HG03135 (cell line): ENCODE measurements around the gene GLTP.
"Not testable (repeated sequence)": the region's sequence is repeated elsewhere in the genome, so short reads cannot be mapped to it uniquely, and the experiment has no call there.

Experiments
- ATAC-seq: cut with Tn5 transposase; IDR thresholded peaks from one replicate; pipeline ENCODE4 v1.9.1; 2021; ENCODE audit warnings: mild to moderate bottlenecking, moderate library complexity; ENCODE audit not compliant: unreplicated experiment

Gene GLTP

DNA sequence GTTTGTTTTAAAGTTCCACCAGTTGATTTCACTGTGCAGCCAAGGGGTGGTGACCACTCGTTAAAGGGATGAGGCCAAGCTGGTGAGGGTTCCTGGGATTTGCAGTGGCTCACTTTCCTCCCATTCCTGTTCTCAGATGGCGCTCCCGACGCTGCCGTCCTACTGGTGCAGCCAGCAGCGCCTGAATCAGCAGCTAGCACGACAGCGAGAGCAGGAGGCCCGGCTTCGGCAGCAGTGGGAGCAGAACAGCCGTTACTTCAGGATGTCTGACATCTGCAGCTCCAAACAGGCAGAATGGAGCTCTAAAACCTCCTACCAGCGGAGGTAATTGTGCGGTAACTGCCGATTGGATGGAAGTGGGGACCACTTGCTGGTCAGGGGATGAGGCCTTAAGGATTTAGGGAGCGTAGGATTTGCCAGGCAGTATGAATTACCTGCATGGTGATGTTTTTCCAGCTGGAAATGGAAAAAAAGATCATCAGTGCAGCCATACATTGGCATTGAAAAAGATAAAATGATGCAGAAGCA, 22.6 kb upstream of the GLTP start:
- ATAC-seq = no peak

DNA sequence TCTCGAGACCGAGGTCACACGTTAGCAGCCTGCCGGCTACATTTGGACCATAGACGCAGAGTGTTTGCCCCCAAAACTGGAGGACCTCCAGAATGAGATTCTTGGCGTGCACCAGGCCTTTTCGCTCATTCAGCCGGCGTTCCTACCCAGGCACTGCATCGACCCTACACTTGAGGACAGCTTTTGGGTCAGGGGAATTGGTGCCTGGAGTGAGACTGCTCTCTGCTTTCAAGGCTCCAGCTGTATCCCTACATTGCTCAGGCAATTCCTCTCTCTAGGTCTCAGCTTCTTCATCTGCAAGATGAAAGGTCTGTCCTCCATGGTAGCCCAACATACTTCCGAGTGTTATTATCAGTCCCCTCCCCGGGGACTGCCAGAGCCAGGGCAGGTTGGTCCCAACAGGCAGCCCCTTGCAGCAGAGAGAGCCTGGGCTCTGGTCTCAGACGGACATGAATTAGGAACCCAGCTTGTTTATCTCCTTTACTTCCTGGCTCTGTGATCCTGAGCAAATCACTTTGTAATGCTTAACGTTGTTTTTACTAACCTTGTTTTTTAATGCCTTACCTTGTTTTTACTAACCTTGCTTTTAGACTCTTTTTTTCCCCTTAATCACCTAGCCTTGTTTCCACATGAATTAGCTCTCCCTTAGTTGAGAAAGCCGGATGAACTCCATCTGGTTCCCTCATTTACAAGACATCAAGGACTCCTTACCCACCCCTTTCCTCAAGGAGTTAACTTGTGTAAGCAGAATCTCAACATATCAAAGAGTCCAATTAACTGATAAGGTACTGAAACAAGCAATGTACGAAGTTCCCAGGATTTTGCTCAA, 20.6 kb upstream of the GLTP start:
- ATAC-seq = no peak

DNA sequence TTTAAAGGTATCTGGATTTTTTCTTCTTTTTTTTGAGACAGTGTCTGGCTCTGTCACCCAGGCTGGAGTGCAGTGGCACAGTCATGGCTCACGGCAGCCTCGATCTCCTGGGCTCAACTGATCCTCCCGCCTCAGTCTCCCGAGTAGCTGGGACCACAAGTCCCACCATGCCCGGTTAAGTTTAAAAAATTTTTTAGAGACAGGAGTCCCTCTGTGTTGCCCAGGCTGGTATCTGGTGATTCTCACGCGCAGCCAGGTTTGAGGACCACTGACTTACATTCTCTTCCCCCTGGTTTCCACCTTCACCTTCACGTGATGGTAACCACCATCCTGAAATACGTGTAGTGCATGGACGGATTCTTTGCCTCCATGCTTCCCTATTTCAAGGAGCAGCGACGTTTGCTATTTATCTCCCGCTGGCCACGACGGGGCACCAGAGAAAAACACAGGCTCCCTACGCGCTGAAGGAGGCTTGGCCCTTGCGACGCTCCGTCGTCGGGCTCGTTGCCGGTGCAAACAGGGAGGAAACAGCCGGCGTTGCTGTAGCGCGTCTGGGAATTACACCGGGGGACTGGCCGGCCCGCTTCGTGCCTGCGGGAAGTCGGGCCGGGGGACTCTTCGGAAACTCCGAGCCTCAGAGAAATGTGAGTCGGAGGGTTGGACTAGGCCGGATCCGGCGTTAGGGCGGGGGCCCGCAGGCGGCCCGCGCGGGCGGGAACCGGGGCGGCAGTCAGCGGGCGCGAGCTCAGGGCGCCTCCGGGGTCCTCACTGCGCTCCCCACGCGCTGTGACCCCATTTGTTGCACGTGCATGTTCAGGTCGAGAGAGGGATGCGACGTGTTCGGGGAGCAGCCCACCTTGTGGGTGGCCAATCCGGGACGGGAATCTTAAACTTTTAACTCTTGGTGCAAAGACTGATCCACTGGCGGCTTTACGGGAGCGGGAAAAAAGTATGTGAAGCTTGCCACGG, 19.7 kb upstream of the GLTP start, which contains the start of gene TCHP:
Gene TCHP, plus strand, starts transcription at position 492 of the 969 bp plus-strand sequence. CDS start 2,753 bp downstream, outside the sequence.
- ATAC-seq = peak; percentile 68

- ATAC-seq = not testable (repeated sequence)
Measured at GRCh38 chr12:109899345-109899744, 19.0 kb upstream of the GLTP start.

GRCh38 chr12:109897029-109897428, 16.7 kb upstream of the GLTP start:
- no peak for ATAC-seq

DNA sequence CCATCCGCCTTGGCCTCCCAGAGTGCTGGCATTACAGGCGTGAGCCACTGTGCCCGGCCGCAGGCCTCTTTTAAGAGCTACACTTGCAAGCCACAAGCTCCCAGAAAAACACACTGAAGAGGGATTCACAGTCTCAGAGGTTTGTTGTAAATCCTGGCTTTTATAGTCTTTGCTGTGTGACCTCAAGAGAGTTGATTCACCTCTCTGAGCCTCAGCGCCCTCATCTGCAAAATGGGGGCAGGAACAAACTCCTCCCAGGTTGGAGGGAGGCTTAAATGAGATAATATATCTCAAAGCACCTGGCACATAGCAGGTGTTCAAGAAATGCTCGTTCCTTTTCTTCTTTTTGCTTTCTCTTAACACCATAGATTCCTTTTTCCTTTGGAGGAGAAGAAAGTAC, 15.8 kb upstream of the GLTP start:
- no peak for ATAC-seq

GRCh38 chr12:109894939-109895338, 14.6 kb upstream of the GLTP start:
- ATAC-seq = no peak

- no peak for ATAC-seq
Measured at GRCh38 chr12:109893261-109893995, 13.1 kb upstream of the GLTP start.

DNA sequence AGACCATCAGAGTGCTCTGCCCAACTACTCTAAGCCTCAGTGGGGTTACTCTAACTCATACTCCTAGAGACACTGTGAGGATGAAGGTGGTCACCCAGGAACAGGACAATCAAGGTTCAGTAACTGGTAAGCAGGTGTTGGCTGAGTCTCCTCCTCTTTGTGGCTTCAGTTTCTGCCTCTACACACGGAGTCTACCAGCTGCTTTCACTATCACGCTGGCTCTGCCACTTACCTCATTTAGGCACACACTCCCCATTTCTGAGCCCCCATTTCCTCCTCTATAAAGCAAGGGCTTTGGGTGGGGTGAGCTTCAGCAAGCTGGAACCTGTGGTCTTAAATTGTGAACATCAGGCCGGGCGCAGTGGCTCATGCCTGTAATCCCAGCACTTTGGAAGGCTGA, 12.4 kb upstream of the GLTP start:
- ATAC-seq = peak; percentile 74

DNA sequence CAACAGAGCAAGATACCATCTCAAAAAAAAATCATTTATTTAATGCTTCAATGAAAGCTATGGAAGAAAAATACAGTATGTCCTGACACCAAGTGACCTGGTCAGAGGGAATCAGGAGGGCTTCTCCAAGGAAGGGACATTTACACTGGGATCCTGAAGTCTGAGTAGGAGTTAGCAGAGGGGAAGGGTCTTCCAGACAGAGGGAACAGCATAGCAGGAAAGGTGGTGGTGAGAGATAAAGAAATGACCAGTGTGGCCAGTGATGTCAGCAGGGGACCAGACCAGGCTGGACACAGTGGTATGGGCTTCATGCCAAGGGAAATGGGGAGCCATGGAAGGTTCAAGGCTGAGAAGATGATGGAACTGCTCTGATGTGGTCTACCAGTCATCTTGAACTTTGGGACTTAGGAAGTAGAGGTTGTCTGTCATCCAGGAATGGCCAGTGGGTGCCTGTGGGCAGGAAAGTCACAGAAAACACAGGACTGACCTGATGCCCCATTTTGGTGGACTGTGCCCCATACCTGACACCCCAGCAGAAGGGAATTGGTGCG, 11.9 kb upstream of the GLTP start:
- ATAC-seq = no peak

DNA sequence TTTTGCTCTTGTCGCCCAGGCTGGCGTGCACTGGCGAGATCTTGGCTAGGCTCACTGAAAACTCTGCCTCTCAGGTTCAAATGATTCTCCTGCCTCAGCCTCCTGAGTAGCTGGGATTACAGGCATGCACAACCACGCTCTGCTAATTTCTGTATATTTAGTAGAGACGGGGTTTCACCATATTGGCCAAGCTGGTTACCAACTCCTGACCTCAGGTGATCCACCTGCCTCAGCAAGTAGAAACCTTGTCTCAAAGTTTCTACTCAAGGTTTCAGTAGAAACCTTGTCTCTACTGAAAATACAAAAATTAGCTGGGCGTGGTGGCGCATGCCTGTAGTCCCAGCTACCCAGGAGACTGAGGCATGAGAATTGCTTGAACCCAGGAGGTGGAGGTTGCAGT, 11.4 kb upstream of the GLTP start:
- not testable (repeated sequence) for ATAC-seq

DNA sequence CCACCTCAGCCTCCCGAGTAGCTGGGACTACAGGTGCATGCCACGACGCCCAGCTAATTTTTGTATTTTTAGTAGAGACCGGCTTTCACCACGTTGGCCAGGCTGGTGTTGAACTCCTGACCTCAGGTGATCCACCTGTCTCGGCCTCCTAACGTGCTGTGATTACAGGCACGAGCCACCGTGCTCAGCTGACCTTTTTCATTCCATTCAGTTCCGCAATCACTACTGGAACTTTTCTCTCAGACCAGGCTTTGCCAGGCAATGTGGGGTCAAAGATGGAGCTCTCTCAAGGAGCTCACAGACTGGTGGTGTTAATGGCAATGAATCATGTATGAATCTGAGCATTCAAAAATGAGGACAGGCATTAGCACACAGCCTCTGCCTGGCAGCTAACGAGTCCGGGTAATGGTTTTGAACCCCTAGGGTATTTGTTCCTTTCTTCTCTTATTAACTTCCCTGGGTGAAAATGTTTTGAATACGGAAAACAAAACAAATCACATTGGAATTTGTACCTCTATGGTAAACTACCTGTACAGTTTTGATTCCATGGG, 10.4 kb upstream of the GLTP start:
- ATAC-seq = no peak

- no peak for ATAC-seq
Measured at GRCh38 chr12:109888179-109889020, 8.1 kb upstream of the GLTP start.

GRCh38 chr12:109885616-109886015, 5.3 kb upstream of the GLTP start:
- no peak for ATAC-seq

DNA sequence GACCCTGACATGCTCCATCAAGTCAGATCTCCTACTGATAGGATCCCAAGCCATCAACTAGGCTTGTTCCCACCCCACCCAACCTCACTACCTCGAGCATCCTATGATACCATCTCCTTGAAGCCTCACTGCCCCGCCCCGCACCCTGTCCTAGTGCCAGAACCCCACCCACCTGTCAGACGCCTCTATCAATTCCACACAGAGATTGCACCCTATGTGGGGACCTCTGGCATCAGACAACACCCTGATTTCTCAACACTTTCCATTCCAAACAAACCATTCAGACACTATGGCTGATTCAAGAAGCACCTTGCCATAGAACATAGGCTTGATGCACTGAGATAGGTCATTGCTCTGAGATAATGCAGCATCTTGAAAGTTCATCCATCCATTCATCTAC, 3.1 kb upstream of the GLTP start:
- no peak for ATAC-seq

GRCh38 chr12:109881752-109882151, 1.4 kb upstream of the GLTP start:
- no peak for ATAC-seq

GRCh38 chr12:109880938-109881337, 597 bp upstream of the GLTP start:
- ATAC-seq = no peak

- ATAC-seq = no peak
Measured at GRCh38 chr12:109879351-109880042, 844 bp downstream of the GLTP start.

DNA sequence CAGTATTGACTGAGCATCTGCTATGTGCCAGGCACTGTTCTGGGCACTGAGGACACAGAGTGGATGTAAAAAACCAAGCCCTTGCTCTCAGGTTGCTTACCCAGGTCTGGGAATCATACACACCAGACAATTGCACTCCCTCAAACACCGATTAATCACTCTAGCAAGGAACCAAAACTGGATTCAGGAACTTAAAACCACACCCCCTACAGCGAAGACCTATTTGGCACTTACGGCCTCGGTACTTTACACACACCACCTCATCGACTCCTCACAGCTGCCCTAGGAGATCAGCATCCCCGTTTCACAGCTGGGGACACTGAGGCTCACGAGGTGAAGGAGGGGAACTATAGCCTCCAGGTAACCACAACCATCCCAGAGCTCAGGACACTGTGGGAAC, 1.6 kb downstream of the GLTP start:
- no peak for ATAC-seq
